COLO829 (cell line): ENCODE results near the gene EEF1E1.
A peak's percentile ranks its signal among the peaks of the same experiment; 100 is the strongest.
"Not testable (repeated sequence)": the region's sequence is repeated elsewhere in the genome, so short reads cannot be mapped to it uniquely, and the experiment has no call there.

Source experiments
- DNase-seq: peaks from one replicate; pipeline ENCODE4 v3.0.0; 2012; ENCODE audit warnings: low spot score

The EEF1E1 gene

DNA sequence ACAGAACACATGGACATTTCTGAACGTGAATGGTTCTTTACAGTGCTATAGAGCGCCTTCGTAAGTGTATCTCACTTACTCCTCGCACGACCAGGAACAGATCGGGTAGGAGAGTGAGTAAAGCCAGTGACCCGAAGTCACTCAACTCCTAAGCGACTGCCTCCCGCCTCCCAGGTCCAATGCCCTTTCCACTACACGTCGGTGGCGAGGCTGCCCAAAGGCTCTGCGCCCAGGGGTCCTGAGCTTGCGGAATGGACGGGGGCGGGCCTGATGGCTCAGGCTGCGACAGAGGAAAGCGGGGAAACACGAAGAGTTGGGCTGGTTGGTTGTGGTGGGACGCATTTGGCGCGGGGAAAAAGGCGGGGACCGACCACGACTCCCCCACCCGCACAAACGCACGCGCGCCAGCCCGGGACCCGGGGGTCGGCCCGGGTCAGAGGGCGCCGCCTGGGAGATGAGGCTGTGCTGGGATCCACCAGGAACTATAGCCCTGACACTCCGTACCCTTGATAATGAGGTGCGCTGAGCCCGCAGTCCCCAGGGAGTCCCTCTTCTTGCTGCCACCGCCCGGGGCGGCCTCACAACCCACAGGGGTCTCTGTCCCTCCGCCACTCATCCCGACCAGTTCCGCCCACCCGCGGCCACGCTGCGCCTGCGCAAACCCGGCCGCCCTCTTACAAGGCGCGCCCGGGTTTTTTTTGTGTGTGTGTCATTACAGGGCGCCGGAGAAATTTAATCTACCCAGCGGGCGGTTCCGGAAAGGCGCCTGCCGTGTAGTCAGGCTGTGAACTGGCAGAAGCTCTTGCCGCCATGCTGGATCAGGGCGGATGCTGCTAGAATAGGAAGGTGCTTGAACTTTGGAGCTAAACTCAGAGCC lies 38.3 kb downstream of the EEF1E1 start, which contains the start of gene BLOC1S5:
BLOC1S5 (minus strand) TSS at position 629 of the 877 bp plus-strand sequence; CDS start at position 616, 13 bp downstream.
- peak; percentile 89 for DNase-seq

DNA sequence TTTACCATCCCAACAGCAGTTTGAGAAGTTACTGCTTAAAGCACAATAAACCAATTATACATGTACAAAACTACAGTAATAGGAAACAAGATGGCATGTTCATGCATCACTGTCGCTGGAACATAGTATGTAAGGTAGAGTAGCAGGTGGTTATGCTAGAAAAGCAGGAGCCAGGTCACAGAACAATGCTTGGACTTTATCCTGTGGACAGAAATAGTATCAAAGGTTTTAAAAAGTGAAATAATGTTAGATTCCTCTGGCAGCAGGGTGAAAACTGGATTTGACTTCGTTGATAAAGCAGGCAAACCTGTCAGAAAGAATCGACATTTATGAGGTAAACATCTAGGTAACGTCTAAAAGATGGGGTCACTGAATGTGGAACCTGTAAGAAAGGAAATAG lies 40.6 kb downstream of the EEF1E1 start:
- no peak for DNase-seq

DNA sequence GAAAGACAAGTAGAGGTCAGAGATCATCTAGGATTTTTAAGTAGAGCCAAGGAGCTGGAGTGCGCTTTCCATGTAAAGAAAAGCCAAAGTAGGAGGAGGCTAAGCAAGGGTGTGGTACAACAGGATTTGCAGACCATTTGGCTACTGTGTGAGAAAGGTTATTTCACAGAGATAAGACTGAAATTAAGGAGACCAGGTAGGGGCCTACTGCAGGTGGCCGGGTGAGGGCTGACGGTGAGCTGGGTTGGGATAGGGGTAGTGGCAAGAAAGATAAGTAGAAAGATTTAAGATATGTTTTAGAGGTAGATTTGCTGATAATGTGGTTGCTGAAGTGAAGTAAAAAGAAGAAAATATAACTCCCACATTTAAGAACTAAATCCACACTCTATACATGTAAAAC lies 42.0 kb downstream of the EEF1E1 start:
- no peak for DNase-seq

DNA sequence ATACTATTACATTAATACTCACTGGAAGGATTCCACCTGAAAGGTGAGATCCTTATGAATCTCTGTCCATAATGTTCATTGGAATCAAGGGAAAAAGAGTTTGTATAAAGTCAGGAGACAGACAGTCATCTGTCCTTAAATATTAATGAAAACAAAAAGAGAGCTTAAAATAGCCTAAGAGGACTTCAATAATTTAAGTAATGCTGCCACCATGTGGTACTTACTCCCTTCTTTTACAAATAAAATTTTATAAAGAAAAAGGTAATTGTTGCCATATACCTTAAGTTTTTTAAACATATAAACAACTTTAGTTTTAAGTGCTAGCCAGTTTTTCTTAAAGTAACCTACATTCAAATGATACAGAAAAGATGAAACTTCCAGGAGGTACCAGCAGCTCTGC lies 43.2 kb downstream of the EEF1E1 start:
- peak; percentile 28 for DNase-seq

- DNase-seq: no peak
These were observed 44.6 kb downstream of the EEF1E1 start for GRCh38 chr6:8057793-8058192.

DNA sequence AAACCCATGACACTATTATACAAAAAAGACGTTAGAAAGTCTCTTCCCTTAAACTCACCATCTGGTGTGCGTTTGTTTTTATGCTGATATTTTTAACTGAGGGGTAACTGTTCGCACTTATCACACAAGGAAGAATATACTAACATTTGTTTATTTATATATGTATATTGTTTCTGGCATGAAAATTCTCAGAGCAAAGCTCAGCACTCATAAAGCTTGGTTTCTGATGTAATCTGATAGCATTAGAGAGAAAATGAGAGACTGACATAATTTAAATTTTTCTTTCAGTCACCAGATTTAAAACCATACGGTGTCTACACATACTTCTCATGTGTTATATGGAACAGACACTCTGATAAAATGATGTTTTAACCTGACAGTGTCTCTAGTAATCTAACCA lies 45.1 kb downstream of the EEF1E1 start:
- no peak for DNase-seq

DNA sequence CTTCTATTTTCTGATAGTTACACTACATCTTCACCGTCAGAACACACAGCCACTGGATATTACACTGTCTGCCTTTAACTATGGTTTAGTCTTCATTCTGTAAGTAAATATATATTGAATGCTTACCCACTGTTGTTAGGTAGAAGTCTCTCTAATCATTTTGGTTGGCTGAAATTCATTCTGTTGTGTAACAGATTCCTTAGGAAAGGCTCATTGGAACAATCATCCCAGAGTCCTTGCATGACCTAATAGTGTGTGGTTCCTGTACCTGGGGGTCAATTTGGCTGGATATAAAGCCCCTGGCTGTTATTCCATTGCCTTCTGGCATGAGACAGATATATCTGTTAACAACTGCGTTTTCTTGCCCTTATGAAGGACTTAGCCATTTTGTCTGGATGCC lies 48.1 kb downstream of the EEF1E1 start:
- no peak for DNase-seq

GRCh38 chr6:8047541-8048292 lies 54.6 kb downstream of the EEF1E1 start:
- peak; percentile 18 for DNase-seq

DNA sequence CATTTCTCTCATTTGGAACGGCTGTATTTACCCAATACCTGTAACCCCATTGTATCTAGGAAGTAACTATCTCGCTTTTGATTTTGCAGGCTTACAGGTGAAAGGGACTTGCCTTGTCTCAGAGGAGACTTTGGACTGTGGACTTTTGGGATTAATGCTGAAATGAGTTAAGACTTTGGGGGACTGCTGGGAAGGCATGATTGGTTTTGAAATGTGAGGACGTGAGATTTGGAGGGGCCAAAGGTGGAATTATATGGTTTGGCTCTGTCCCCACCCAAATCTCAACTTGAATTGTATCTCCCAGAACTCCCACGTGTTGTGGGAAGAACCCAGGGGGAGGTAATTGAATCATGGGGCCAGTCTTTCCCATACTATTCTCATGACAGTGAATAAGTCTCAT lies 56.6 kb downstream of the EEF1E1 start:
- DNase-seq: not testable (repeated sequence)

- DNase-seq: no peak
These were observed 59.1 kb downstream of the EEF1E1 start for GRCh38 chr6:8043221-8043620.

GRCh38 chr6:8041913-8042583 lies 60.3 kb downstream of the EEF1E1 start:
- no peak for DNase-seq

DNA sequence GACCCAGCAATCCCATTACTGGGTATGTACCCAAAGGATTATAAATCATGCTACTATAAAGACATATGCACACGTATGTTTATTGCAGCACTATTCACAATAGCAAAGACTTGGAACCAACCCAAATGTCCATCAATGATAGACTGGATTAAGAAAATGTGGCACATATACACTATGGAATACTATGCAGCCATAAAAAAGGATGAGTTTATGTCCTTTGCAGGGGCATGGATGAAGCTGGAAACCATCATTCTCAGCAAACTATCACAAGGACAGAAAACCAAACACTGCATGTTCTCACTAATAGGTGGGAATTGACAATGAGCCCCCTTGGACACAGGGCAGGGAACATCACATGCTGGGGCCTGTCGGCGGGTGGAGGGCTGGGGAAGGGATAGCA lies 68.2 kb downstream of the EEF1E1 start:
- DNase-seq: not testable (repeated sequence)

GRCh38 chr6:8030920-8031319 lies 71.4 kb downstream of the EEF1E1 start:
- DNase-seq: no peak
